HG03039 (cell line): ENCODE data around the gene BTRC.
"Not testable (repeated sequence)": the region's sequence is repeated elsewhere in the genome, so short reads cannot be mapped to it uniquely, and the experiment has no call there.

Experiments
- ATAC-seq: cut with Tn5 transposase; IDR thresholded peaks from one replicate; pipeline ENCODE4 v1.9.1; 2021; ENCODE audit warnings: mild to moderate bottlenecking, moderate library complexity; ENCODE audit not compliant: unreplicated experiment

BTRC gene

DNA sequence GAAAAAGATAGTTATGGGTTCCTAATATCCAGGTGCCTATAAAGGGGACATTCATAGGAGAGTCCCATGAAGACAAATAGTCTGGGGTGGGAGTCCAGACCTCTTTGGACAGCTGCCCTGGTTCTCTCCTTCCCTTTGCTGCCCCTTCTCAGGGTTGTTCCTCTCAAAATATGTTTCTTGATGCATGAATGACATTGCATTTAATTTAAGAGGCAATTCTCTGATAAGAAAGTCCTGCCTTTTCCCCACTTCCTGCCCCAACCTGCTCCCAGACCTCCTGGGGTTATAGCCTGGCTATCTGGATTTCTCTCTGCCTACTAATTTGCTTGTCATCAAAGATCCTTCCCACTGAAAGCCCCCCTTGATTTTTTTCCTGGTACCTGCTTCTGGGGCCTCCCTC is 12.5 kb upstream of the BTRC start:
- ATAC-seq, result no peak

- no peak for ATAC-seq
Measured at GRCh38 chr10:101346177-101346576, 7.8 kb upstream of the BTRC start.

- no peak for ATAC-seq
Measured at GRCh38 chr10:101351017-101351416, 2.9 kb upstream of the BTRC start.

DNA sequence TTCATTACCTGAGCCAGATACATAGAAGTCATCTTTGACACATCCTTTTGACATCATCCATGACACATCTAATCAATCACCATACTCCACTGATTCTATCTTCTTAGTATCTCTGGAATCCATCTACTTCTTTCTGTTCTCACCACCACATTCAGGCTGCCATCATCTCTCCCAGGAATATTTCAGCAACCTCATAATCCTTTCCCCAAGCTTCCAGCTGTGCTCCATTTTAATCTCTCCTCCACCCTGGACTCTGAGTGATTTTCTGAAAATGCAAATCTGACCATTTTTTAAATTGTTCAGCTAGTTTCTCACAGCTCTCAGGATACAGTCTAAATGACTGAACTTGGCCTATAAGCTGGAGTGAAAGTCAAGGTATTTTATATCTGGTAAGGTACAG is 2.5 kb upstream of the BTRC start:
- ATAC-seq, result no peak

DNA sequence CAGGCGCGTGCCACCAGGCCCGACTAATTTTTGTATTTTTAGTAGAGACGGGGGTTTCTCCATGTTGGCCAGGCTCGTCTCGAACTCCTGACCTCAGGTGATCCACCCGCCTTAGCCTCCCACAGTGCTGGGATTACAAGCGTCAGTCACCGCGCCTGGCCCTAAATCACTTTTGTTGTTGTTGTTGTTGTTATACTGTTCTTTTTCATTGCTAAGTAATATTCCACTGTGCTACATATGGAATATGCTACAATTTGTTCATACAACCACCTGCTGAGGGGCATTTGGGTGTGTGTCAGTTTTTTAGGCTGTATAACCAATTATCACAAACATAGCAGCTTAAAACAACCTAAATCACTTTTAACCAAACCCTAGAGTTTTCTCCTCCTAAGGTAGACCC is 1.1 kb upstream of the BTRC start:
- ATAC-seq, result not testable (repeated sequence)

DNA sequence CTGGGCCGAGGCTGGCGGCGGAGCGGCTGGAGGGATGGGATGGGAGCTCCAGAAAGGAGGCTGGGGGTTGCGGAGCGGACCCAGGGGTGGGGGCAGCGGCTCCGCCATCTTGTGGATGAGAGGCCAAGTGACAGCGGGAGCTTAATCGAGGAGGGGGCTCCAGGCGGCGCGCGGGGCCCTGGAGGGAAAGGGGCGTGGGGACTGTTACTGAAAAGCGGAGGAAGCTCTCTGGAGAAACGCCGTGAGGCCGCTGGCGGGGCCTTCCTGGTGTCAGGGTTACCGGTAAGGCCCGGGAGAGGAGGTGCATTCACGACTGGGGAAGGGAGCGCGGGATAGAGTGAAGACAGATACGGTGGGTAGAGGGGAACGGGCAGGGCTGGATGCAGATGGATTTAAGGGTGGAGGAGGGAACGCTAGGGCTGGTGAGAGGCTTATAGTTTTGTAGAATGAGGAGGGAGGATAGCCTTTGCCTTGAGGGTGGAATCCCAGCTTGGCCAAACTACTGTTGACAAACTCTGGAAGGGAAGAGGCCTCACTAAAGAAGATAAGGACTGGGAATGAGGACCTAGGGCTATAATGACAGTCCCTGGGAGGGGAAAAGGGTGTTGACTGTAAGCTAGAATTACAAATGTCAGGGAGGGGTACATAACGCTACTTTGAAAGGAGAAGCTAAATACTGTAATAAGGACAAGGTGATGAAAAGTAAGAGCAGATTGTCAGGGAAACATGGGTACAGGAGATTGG is 535 bp downstream of the BTRC start:
- ATAC-seq, result peak; percentile 26

- ATAC-seq, result no peak
Measured at GRCh38 chr10:101355072-101355706, 1.2 kb downstream of the BTRC start.

- ATAC-seq, result no peak
Measured at GRCh38 chr10:101356132-101356531, 2.2 kb downstream of the BTRC start.

DNA sequence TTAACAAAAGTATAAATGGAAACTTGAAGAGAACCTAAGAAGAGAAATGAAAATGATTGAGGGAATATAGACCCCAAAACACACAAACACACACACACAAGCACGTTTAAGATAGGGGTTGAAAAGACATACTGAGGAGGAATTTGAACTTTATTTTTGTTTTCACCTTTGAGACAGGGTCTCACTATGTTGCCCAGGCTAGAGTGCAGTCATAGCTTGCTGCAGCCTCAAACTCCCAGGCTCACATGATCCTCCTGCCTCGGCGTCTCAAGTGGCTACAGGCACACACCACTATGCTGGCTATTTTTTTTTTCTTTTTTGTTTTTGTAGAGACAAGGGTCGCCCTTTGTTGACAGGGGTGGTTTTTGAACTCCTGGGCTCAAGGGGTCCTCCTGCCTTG is 4.0 kb downstream of the BTRC start:
- no peak for ATAC-seq

DNA sequence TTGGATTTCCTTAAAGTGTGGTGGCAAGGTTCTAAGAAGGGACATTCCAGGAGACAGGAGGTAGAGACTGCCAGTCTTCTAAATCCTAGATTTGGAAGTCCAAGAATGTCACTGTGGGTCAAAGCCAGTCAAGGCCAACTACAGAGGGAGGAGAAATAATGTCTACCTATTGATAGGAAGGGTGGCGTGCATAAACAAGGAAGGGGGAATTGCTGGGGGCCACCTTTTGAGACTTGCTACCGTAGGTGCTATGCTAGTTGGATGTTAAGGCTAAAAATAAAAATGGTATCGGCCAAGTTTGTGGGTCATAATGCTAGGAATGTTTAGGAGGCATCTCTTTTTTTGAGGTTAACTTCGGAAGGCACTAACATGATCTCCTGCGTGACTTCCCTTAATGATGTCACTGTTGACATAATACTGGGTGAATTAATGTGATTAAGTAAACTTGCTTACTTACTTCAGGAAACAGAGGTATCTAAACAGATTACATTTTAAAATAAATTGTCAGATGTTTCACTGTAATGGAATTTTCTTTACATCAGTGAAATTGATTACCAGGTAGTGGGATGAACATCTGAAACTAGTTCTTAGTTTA is 4.8 kb downstream of the BTRC start:
- no peak for ATAC-seq

DNA sequence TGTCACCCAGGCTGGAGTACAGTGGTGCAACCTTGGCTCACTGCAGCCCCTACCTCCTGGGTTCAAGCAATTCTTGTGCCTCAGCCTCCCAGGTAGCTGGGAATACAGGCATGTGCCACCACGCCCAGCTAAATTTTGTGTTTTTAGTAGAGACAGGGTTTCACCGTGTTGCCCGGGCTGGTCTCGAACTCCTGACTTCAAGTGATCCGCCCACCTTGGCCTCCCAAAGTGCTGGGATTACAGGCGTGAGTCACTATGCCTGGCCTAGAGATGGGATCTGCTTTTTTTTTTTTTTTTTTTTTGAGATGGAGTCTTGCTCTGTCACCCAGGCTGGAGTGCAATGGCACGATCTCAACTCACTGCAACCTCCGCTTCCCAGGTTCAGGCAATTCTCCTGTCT is 6.1 kb downstream of the BTRC start:
- not testable (repeated sequence) for ATAC-seq

DNA sequence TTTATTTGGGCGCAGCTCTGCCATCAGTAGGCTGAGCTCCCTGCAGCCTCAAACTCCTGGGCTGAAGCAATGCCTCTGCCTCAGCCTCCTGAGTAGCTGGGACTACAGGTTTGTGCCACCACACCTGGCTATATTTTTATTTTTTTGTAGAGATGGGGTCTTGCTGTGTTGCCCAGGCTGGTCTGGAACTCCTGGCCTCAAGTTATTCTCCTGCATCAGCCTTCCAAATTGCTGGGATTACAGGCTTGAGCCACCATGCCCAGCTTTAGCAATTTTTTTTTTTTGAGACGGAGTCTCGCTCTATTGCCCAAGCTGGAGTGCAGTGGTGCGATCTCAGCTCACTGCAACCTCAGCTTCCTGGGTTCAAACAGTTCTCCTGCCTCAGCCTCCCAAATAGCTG is 6.9 kb downstream of the BTRC start:
- not testable (repeated sequence) for ATAC-seq

DNA sequence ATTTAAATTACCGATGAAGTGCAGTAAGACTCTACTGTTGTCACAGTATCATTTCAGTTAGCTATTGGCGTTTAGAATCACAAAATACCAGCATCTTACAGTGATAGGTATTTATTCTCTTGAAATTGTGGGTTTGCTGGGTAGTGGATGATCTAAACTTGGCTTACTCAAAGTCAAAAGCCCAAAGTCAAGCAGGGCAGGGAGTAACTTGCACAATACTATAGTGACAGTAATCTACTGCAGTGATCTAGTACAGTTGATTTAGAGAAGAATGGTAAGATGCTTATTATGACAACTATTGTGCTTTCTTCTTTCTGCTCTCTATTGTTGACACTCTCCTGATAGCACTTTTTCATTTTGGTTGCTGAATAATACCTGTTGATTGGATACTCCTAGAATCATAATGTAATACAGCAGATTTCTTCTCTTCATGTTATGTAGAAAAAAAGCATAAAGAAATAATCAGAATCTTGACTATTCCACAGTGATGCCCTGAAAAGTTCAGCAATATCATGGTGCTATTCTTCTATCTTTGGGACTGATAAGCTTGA is 10.0 kb downstream of the BTRC start:
- ATAC-seq, result no peak

GRCh38 chr10:101364721-101365120 is 10.8 kb downstream of the BTRC start:
- ATAC-seq, result no peak

GRCh38 chr10:101367569-101368453 is 13.8 kb downstream of the BTRC start:
- no peak for ATAC-seq

GRCh38 chr10:101373063-101373462 is 19.1 kb downstream of the BTRC start:
- no peak for ATAC-seq

GRCh38 chr10:101373993-101374392 is 20.0 kb downstream of the BTRC start:
- not testable (repeated sequence) for ATAC-seq

DNA sequence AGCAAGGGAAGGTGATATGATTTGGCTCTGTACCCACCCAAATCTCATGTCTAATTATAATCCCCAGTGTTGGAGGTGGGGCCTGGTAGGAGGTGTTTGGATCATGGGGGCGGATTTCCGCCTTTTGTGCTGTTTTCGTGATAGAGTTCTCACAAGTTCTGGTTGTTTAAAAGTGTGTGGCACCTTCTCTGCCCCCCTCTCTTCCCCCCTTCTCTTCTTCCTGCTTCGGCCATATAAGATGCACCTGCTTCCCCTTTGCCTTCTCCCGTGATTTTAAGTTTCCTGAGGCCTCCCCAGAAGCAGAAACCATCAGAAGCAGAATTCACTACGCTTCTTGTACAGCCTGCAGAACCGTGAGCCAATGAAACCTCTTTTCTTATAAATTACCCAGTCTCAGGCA is 21.1 kb downstream of the BTRC start:
- no peak for ATAC-seq

DNA sequence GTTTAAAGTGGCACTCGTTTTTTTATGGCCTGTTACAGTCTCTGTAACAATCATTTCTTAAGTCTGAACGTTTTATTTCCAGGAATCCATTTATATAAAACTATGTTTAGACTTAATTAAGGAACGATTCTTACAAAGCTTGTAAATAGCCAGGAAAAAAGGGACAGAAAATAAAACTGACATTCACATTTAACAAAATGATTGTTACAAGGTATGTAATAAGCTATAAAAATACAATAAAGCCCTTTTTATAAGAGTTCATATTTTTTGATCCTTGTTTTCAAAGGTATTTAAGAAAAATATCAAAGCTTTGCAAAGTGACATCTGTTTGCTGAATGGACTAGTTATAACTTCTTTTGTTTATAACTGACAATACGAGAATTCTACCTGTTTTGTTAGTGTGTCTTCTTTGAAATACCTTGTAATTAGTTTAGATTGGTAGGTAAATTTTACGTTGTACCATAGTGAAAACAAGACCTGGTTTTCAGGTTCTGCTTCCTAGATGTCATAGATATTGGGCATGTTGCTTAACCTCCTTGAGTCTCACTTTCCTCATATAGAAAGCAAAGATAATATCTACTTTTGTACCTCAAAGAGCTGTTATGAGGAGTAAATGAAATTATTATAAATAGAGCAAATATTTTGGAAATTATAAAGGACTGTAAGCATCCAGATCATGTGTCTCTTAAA is 25.8 kb downstream of the BTRC start:
- no peak for ATAC-seq

GRCh38 chr10:101380353-101381017 is 26.5 kb downstream of the BTRC start:
- no peak for ATAC-seq
